ENCODE data around the gene MCF2L.

GRCh38 chr13:113061271-113061625 lies 92.2 kb downstream of the MCF2L start:
- TF ChIP-seq, protein P1, sequence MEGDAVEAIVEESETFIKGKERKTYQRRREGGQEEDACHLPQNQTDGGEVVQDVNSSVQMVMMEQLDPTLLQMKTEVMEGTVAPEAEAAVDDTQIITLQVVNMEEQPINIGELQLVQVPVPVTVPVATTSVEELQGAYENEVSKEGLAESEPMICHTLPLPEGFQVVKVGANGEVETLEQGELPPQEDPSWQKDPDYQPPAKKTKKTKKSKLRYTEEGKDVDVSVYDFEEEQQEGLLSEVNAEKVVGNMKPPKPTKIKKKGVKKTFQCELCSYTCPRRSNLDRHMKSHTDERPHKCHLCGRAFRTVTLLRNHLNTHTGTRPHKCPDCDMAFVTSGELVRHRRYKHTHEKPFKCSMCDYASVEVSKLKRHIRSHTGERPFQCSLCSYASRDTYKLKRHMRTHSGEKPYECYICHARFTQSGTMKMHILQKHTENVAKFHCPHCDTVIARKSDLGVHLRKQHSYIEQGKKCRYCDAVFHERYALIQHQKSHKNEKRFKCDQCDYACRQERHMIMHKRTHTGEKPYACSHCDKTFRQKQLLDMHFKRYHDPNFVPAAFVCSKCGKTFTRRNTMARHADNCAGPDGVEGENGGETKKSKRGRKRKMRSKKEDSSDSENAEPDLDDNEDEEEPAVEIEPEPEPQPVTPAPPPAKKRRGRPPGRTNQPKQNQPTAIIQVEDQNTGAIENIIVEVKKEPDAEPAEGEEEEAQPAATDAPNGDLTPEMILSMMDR (IDR thresholded peaks at IDR 0.05): no peak
- no peak for TF ChIP-seq POLR2A (IDR thresholded peaks at IDR 0.05)
- TF ChIP-seq EP300 (IDR thresholded peaks at IDR 0.05): no peak
